ENCODE results near the gene STAG1. TPM values are rescaled to one million over a fixed set of nuclear protein-coding genes. Genes with fewer than 3 reads are reported as not detected.

Gene STAG1
- polyA plus RNA-seq, 1 donor from 2014 or later = 30.8 TPM

GRCh38 chr3:136720091-136720490 is 32.1 kb downstream of the STAG1 start:
- no peak overlapping the region for H3K4me2 ChIP-seq (ENCODE audit: low read length)
- H3K36me3 ChIP-seq (ENCODE audit: insufficient read depth, low read length) = no peaks in the 10 kb centered on the region
- no peaks in the 10 kb centered on the region for H3K9me3 ChIP-seq (ENCODE audit: low read length)
- peaks cover 37% of the 10 kb centered on the region for H3K79me2 ChIP-seq (replicated peaks; ENCODE audit: insufficient read depth, low read length)
- no peaks in the 10 kb centered on the region for H3K9me2 ChIP-seq (ENCODE audit: insufficient read depth, low read length)
- no peak overlapping the region for H3K27ac ChIP-seq (ENCODE audit: low read length)
- H3K9ac ChIP-seq (ENCODE audit: low read length) = no peak overlapping the region
- no peaks in the 10 kb centered on the region for H3F3A ChIP-seq (ENCODE audit: insufficient read depth, low read length, poor library complexity, severe bottlenecking)
- no peak overlapping the region for H2AFZ ChIP-seq (ENCODE audit: low read depth, low read length)
- no peaks in the 10 kb centered on the region for H3K27me3 ChIP-seq (ENCODE audit: insufficient read depth, low read depth, low read length)
- no peak overlapping the region for H3K4me3 ChIP-seq (ENCODE audit: low read length)
- TF ChIP-seq RAD21 (conservative IDR thresholded peaks at IDR 0.05) = no peak
- H4K20me1 ChIP-seq (ENCODE audit: insufficient read depth) = no peaks in the 10 kb centered on the region

- Histone ChIP-seq H3K9ac (ENCODE audit: low read length) (no peak overlapping the region), H3K27me3 (ENCODE audit: insufficient read depth, low read depth, low read length) (no peaks in the 10 kb centered on the region), H3K27ac (ENCODE audit: low read length) (no peak overlapping the region), H3K9me3 (ENCODE audit: low read length) (no peaks in the 10 kb centered on the region), H2AFZ (ENCODE audit: low read depth, low read length) (no peak overlapping the region), H3K4me2 (ENCODE audit: low read length) (no peak overlapping the region), H3F3A (ENCODE audit: insufficient read depth, low read length, poor library complexity, severe bottlenecking) (no peaks in the 10 kb centered on the region), H3K9me2 (ENCODE audit: insufficient read depth, low read length) (no peaks in the 10 kb centered on the region), H3K4me3 (ENCODE audit: low read length) (no peak overlapping the region), H4K20me1 (ENCODE audit: insufficient read depth) (no peaks in the 10 kb centered on the region), H3K79me2 (replicated peaks; ENCODE audit: insufficient read depth, low read length) (peaks cover 39% of the 10 kb centered on the region), H3K36me3 (ENCODE audit: insufficient read depth, low read length) (no peaks in the 10 kb centered on the region)
- TF ChIP-seq SMC3 (conservative IDR thresholded peaks at IDR 0.05; ENCODE audit: poor library complexity) (no peak), EP300 (conservative IDR thresholded peaks at IDR 0.05; ENCODE audit: poor library complexity, severe bottlenecking) (no peak), CTCF (IDR thresholded peaks at IDR 0.05; ENCODE audit: poor library complexity, severe bottlenecking) (no peak), EZH2 (IDR thresholded peaks at IDR 0.05; ENCODE audit: borderline replicate concordance, insufficient read depth, low read length, poor library complexity, severe bottlenecking) (no peak), RAD21 (conservative IDR thresholded peaks at IDR 0.05) (no peak), MXI1 (conservative IDR thresholded peaks at IDR 0.05; ENCODE audit: poor library complexity, severe bottlenecking) (no peak), POLR2AphosphoS5 (IDR thresholded peaks at IDR 0.05) (no peak), TAF1 (IDR thresholded peaks at IDR 0.05; ENCODE audit: low read depth) (no peak), REST (IDR thresholded peaks at IDR 0.05; ENCODE audit: borderline replicate concordance) (no peak)
Observed at GRCh38 chr3:136716629-136717028, 35.5 kb downstream of the STAG1 start.

- Histone ChIP-seq H3K9me3 (ENCODE audit: low read length) (no peaks in the 10 kb centered on the region), H3K27me3 (ENCODE audit: insufficient read depth, low read depth, low read length) (no peaks in the 10 kb centered on the region), H2AFZ (ENCODE audit: low read depth, low read length) (no peak overlapping the region), H3K9me2 (ENCODE audit: insufficient read depth, low read length) (no peaks in the 10 kb centered on the region), H3K4me2 (ENCODE audit: low read length) (no peak overlapping the region), H3K4me3 (ENCODE audit: low read length) (no peak overlapping the region), H3K36me3 (ENCODE audit: insufficient read depth, low read length) (no peaks in the 10 kb centered on the region), H3K79me2 (replicated peaks; ENCODE audit: insufficient read depth, low read length) (peaks cover 54% of the 10 kb centered on the region), H3F3A (ENCODE audit: insufficient read depth, low read length, poor library complexity, severe bottlenecking) (no peaks in the 10 kb centered on the region), H3K9ac (ENCODE audit: low read length) (no peak overlapping the region), H3K27ac (ENCODE audit: low read length) (no peak overlapping the region), H4K20me1 (ENCODE audit: insufficient read depth) (no peaks in the 10 kb centered on the region)
- TF ChIP-seq REST (IDR thresholded peaks at IDR 0.05; ENCODE audit: borderline replicate concordance) (no peak), CTCF (IDR thresholded peaks at IDR 0.05; ENCODE audit: poor library complexity, severe bottlenecking) (no peak), RAD21 (conservative IDR thresholded peaks at IDR 0.05) (no peak), EP300 (conservative IDR thresholded peaks at IDR 0.05; ENCODE audit: poor library complexity, severe bottlenecking) (no peak), SMC3 (conservative IDR thresholded peaks at IDR 0.05; ENCODE audit: poor library complexity) (no peak), TAF1 (IDR thresholded peaks at IDR 0.05; ENCODE audit: low read depth) (no peak), EZH2 (IDR thresholded peaks at IDR 0.05; ENCODE audit: borderline replicate concordance, insufficient read depth, low read length, poor library complexity, severe bottlenecking) (no peak), POLR2AphosphoS5 (IDR thresholded peaks at IDR 0.05) (no peak), MXI1 (conservative IDR thresholded peaks at IDR 0.05; ENCODE audit: poor library complexity, severe bottlenecking) (no peak)
Observed at GRCh38 chr3:136714020-136714419, 38.2 kb downstream of the STAG1 start.

Measured in neural cell (in vitro differentiated cells).